Measurements from ENCODE around the gene SLC30A10. TPM values are rescaled to one million over a fixed set of nuclear protein-coding genes. Genes with fewer than 3 reads are reported as not detected.
"Not testable (repeated sequence)": the region's sequence is repeated elsewhere in the genome, so short reads cannot be mapped to it uniquely, and the experiment has no call there.

Gene SLC30A10
- total RNA-seq, 1 experiment from 2014 or later, result not detected

DNA sequence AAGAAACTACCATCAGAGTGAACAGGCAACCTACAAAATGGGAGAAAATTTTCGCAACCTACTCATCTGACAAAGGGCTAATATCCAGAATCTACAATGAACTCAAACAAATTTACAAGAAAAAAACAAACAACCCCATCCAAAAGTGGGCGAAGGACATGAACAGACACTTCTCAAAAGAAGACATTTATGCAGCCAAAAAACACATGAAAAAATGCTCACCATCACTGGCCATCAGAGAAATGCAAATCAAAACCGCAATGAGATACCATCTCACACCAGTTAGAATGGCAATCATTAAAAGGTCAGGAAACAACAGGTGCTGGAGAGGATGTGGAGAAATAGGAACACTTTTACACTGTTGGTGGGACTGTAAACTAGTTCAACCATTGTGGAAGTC is 59.7 kb downstream of the SLC30A10 start:
- H3K4me1 ChIP-seq (replicated peaks); H3K27ac ChIP-seq; H3K4me3 ChIP-seq; H3K9me3 ChIP-seq (replicated peaks); H3K27me3 ChIP-seq (replicated peaks); DNase-seq (ENCODE audit: low read depth in 1 of 2, low spot score in 2 of 2); H3K36me3 ChIP-seq: not testable (repeated sequence)

Other genes starting within 250 kb of the SLC30A10 start
- 46.5 and 54.5 TPM in 2 replicates for gene EPRS1, start 117.9 kb upstream of the SLC30A10 start, total RNA-seq (2014; rRNA removed; shearing (Covaris generic))
- gene BPNT1, start 161.2 kb upstream of the SLC30A10 start, total RNA-seq (2014; rRNA removed; shearing (Covaris generic)), result 36.9 and 37.2 TPM in 2 replicates
- gene IARS2, start 165.6 kb upstream of the SLC30A10 start, total RNA-seq (2014; rRNA removed; shearing (Covaris generic)), result 82.9 and 103 TPM in 2 replicates